Measurements from ENCODE around the gene TMEM151A.
"Not testable (repeated sequence)": the region's sequence is repeated elsewhere in the genome, so short reads cannot be mapped to it uniquely, and the experiment has no call there.

The TMEM151A gene

DNA sequence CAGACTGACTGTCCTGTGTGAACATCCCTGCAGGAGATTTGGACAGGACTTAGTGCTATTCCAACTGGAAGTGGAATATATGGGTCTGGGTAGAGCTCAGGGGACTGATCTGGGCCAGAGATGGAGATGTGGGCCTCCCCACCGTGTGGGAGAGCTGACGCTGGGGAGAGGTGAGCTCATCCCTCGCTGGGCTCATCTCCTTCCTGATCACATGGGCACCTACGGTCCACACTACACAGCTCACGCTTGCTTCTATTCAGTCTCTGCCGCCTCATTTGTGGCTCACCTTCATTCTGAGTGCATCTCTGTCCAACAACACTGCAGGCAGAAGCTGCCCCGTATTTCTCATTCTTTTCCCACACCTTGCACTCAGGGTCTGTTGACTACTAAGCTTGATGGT is 39.9 kb upstream of the TMEM151A start:
- Histone ChIP-seq H3K27me3 (replicated peaks in 2 of 5; ENCODE audit: control insufficient read depth in 4 of 5, insufficient read depth in 5 of 5, low read length in 4 of 5) (peaks cover 0 to 5% (median 0%) of the 10 kb centered on the region in 5 experiments), H3K4me3 (ENCODE audit: control insufficient read depth in 1 of 7, extremely low read depth in 1 of 7, insufficient read depth in 4 of 7, low read depth in 2 of 7, low read length in 6 of 7) (no peak overlapping the region), H3K4me1 (ENCODE audit: control extremely low read depth in 1 of 4, control insufficient read depth in 4 of 4, insufficient read depth in 4 of 4, low read length in 3 of 4) (peaks cover 0 to 3% (median 2%) of the 10 kb centered on the region in 4 experiments), H3K27ac (ENCODE audit: insufficient read depth in 1 of 2, low read depth in 1 of 2, low read length in 2 of 2, poor library complexity in 1 of 2, severe bottlenecking in 2 of 2) (no peak overlapping the region), H3K9me3 (ENCODE audit: control extremely low read depth in 1 of 5, control insufficient read depth in 4 of 5, insufficient read depth in 2 of 5, low read depth in 1 of 5, low read length in 4 of 5) (no peaks in the 10 kb centered on the region), H3K36me3 (ENCODE audit: control insufficient read depth in 4 of 4, insufficient read depth in 4 of 4, low read length in 3 of 4) (peaks cover 4 to 29% (median 13%) of the 10 kb centered on the region in 4 experiments)
- 88% methylated on average over 7 of the region's 7 CpGs for WGBS (ENCODE audit: insufficient coverage)
- no peak for DNase-seq
- ChIA-PET CTCF (interaction anchor here (0.6 to 1.9 kb wide), 4 partner anchors 11 to 33 kb away, joined by 3 to 5 read pairs (median 4); no protein-coding TSS in a partner anchor), POLR2A (no interaction called here)

DNA sequence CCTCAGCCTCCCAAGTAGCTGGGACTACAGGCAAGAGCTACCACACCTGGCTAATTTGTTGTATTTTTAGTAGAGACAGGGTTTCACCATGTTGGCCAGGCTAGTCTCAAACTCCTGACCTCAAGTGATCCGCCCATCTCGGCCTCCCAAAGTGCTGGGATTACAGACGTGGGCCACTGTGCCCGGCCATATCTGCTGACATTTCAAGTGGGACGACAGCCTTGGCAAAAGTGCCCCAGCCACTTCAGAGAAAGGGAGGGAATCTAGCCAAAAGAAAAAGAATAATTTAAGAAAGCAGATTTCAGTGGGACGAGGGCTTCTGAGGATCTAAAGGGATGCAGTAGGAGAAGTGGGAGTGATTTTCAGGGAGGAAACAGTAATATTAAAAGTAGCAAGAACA is 38.6 kb upstream of the TMEM151A start:
- peaks cover 0 to 21% (median 6%) of the 10 kb centered on the region in 4 experiments for H3K36me3 ChIP-seq (ENCODE audit: control insufficient read depth in 4 of 4, insufficient read depth in 4 of 4, low read length in 3 of 4)
- H3K9me3 ChIP-seq (ENCODE audit: control extremely low read depth in 1 of 5, control insufficient read depth in 4 of 5, insufficient read depth in 2 of 5, low read depth in 1 of 5, low read length in 4 of 5); POLR2A ChIA-PET; H3K27me3 ChIP-seq (replicated peaks in 2 of 5; ENCODE audit: control insufficient read depth in 4 of 5, insufficient read depth in 5 of 5, low read length in 4 of 5); H3K4me3 ChIP-seq (ENCODE audit: control insufficient read depth in 1 of 7, extremely low read depth in 1 of 7, insufficient read depth in 4 of 7, low read depth in 2 of 7, low read length in 6 of 7); H3K27ac ChIP-seq (ENCODE audit: insufficient read depth in 1 of 2, low read depth in 1 of 2, low read length in 2 of 2, poor library complexity in 1 of 2, severe bottlenecking in 2 of 2); DNase-seq: not testable (repeated sequence)
- WGBS (ENCODE audit: insufficient coverage), result 96% methylated on average over 6 of the region's 6 CpGs
- CTCF ChIA-PET, result interaction anchor here (1.1 kb wide), 2 partner anchors 15 to 30 kb away, joined by 3 to 5 read pairs; no protein-coding TSS in a partner anchor
- H3K4me1 ChIP-seq (ENCODE audit: control extremely low read depth in 1 of 4, control insufficient read depth in 4 of 4, insufficient read depth in 4 of 4, low read length in 3 of 4), result peaks cover 0 to 13% (median 12%) of the 10 kb centered on the region in 4 experiments

DNA sequence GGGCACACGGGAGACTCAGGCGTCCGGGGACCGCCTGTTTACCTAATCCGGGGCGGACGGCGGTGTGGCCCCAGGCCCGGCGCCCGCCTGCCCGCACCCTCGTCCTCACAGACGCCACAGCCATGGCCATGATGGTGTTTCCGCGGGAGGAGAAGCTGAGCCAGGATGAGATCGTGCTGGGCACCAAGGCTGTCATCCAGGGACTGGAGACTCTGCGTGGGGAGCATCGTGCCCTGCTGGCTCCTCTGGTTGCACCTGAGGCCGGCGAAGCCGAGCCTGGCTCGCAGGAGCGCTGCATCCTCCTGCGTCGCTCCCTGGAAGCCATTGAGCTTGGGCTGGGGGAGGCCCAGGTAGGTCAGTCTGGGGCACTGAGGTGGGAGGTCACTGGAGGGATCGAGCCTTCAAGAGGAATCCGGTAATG is 33.2 kb upstream of the TMEM151A start:
- H3K4me3 ChIP-seq (ENCODE audit: control insufficient read depth in 1 of 7, extremely low read depth in 1 of 7, insufficient read depth in 4 of 7, low read depth in 2 of 7, low read length in 6 of 7), result peak overlapping the region; percentile 64 to 90 (median 76)
- H3K4me1 ChIP-seq (ENCODE audit: control extremely low read depth in 1 of 4, control insufficient read depth in 4 of 4, insufficient read depth in 4 of 4, low read length in 3 of 4), result peaks cover 0 to 20% (median 19%) of the 10 kb centered on the region in 4 experiments
- ChIA-PET CTCF (interaction anchor here (0.8 to 2.2 kb wide), 8 partner anchors 12 to 84 kb away, joined by 3 to 10 read pairs (median 3); no protein-coding TSS in a partner anchor), POLR2A (no interaction called here)
- H3K36me3 ChIP-seq (ENCODE audit: control insufficient read depth in 4 of 4, insufficient read depth in 4 of 4, low read length in 3 of 4), result peaks cover 0 to 13% (median 3%) of the 10 kb centered on the region in 4 experiments
- no peaks in the 10 kb centered on the region for H3K9me3 ChIP-seq (ENCODE audit: control extremely low read depth in 1 of 5, control insufficient read depth in 4 of 5, insufficient read depth in 2 of 5, low read depth in 1 of 5, low read length in 4 of 5)
- H3K27me3 ChIP-seq (replicated peaks in 2 of 5; ENCODE audit: control insufficient read depth in 4 of 5, insufficient read depth in 5 of 5, low read length in 4 of 5), result peaks cover 0 to 7% (median 0%) of the 10 kb centered on the region in 5 experiments
- no peak for DNase-seq
- H3K27ac ChIP-seq (ENCODE audit: insufficient read depth in 1 of 2, low read depth in 1 of 2, low read length in 2 of 2, poor library complexity in 1 of 2, severe bottlenecking in 2 of 2), result peak overlapping the region in 1 of 2 experiments; percentile 61
- 8% methylated on average over 25 of the region's 28 CpGs for WGBS (ENCODE audit: insufficient coverage)

DNA sequence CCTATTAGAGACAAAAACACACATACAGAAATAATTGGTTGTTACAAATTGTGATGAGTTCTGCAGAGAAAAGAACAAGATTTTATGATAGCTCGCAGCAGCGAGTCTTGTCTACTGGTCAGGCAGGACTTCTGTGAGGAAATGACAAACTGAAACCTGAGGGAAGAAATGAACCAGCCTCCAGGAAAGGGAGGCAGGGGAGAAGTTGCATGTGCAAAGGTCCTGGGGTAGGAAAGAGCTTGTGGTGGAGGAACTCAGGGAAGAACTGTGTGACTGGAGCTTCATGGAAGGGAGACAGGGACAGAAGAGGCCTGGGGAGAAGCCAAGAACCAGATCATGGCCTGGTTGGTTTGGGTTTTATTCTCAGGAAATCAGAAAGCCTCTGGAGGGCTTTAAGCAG is 32.5 kb upstream of the TMEM151A start:
- H3K27ac ChIP-seq (ENCODE audit: insufficient read depth in 1 of 2, low read depth in 1 of 2, low read length in 2 of 2, poor library complexity in 1 of 2, severe bottlenecking in 2 of 2), result no peak overlapping the region
- peaks cover 0 to 14% (median 3%) of the 10 kb centered on the region in 4 experiments for H3K36me3 ChIP-seq (ENCODE audit: control insufficient read depth in 4 of 4, insufficient read depth in 4 of 4, low read length in 3 of 4)
- DNase-seq, result no peak
- peaks cover 0 to 20% (median 19%) of the 10 kb centered on the region in 4 experiments for H3K4me1 ChIP-seq (ENCODE audit: control extremely low read depth in 1 of 4, control insufficient read depth in 4 of 4, insufficient read depth in 4 of 4, low read length in 3 of 4)
- 93% methylated on average over 2 of the region's 2 CpGs for WGBS (ENCODE audit: insufficient coverage)
- no peaks in the 10 kb centered on the region for H3K9me3 ChIP-seq (ENCODE audit: control extremely low read depth in 1 of 5, control insufficient read depth in 4 of 5, insufficient read depth in 2 of 5, low read depth in 1 of 5, low read length in 4 of 5)
- POLR2A ChIA-PET, result no interaction called here
- CTCF ChIA-PET, result interaction anchor here (0.9 to 2.2 kb wide), 7 partner anchors 12 to 83 kb away, joined by 3 to 10 read pairs (median 5); no protein-coding TSS in a partner anchor
- H3K27me3 ChIP-seq (replicated peaks in 2 of 5; ENCODE audit: control insufficient read depth in 4 of 5, insufficient read depth in 5 of 5, low read length in 4 of 5), result peaks cover 0 to 7% (median 0%) of the 10 kb centered on the region in 5 experiments
- H3K4me3 ChIP-seq (ENCODE audit: control insufficient read depth in 1 of 7, extremely low read depth in 1 of 7, insufficient read depth in 4 of 7, low read depth in 2 of 7, low read length in 6 of 7), result no peak overlapping the region

DNA sequence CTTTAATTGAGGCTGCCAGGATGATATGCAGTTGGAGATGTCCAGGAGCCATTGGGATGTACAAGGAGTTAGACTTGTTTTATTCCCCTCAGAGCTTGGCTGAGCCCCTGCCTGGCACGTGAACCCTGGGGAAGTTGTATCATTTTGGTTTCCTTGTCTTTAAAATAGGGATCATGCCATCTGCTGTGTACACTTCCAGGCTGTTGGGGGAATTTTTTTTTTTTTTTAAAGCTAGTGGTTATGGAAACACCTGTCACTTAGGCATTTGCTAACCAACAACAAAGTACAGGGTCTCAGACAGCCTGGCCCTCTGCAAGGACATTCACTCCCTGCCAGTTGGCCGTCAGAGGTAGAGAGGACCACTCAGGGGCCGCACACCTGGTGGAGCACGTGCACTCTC is 31.7 kb upstream of the TMEM151A start:
- CTCF ChIA-PET, result interaction anchor here (0.6 to 2.2 kb wide), 8 partner anchors 11 to 78 kb away, joined by 3 to 10 read pairs (median 4); no protein-coding TSS in a partner anchor
- H3K4me3 ChIP-seq (ENCODE audit: control insufficient read depth in 1 of 7, extremely low read depth in 1 of 7, insufficient read depth in 4 of 7, low read depth in 2 of 7, low read length in 6 of 7), result no peak overlapping the region
- WGBS (ENCODE audit: insufficient coverage), result 88% methylated on average over 4 of the region's 4 CpGs

DNA sequence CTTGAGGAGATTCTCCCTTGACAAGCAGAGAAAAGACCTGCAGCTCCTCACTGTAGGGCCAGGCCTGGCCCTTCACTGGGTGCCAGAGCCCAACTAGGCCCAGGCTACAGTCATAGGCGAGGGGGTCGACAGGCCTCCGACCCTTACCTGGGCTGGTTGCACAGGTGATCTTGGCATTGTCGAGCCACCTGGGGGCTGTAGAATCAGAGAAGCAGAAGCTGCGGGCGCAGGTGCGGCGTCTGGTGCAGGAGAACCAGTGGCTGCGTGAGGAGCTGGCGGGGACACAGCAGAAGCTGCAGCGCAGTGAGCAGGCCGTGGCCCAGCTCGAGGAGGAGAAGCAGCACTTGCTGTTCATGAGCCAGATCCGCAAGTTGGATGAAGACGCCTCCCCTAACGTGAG is 30.1 kb upstream of the TMEM151A start:
- H3K27ac ChIP-seq (ENCODE audit: insufficient read depth in 1 of 2, low read depth in 1 of 2, low read length in 2 of 2, poor library complexity in 1 of 2, severe bottlenecking in 2 of 2), result no peak overlapping the region
- ChIA-PET CTCF (interaction anchor here (0.6 kb wide), 1 partner anchor 93 kb away, joined by 3 read pairs; no protein-coding TSS in a partner anchor), POLR2A (no interaction called here)
- H3K4me1 ChIP-seq (ENCODE audit: control extremely low read depth in 1 of 4, control insufficient read depth in 4 of 4, insufficient read depth in 4 of 4, low read length in 3 of 4), result peaks cover 0 to 21% (median 19%) of the 10 kb centered on the region in 4 experiments
- 98% methylated on average over 15 of the region's 16 CpGs for WGBS (ENCODE audit: insufficient coverage)
- DNase-seq, result no peak
- no peak overlapping the region for H3K4me3 ChIP-seq (ENCODE audit: control insufficient read depth in 1 of 7, extremely low read depth in 1 of 7, insufficient read depth in 4 of 7, low read depth in 2 of 7, low read length in 6 of 7)
- H3K27me3 ChIP-seq (replicated peaks in 2 of 5; ENCODE audit: control insufficient read depth in 4 of 5, insufficient read depth in 5 of 5, low read length in 4 of 5), result peaks cover 0 to 5% (median 0%) of the 10 kb centered on the region in 5 experiments
- no peaks in the 10 kb centered on the region for H3K9me3 ChIP-seq (ENCODE audit: control extremely low read depth in 1 of 5, control insufficient read depth in 4 of 5, insufficient read depth in 2 of 5, low read depth in 1 of 5, low read length in 4 of 5)
- H3K36me3 ChIP-seq (ENCODE audit: control insufficient read depth in 4 of 4, insufficient read depth in 4 of 4, low read length in 3 of 4), result peaks cover 0 to 19% (median 6%) of the 10 kb centered on the region in 4 experiments

More for the DNA sequence above, 31.7 kb upstream of the TMEM151A start:
- H3K4me1 ChIP-seq (ENCODE audit: control extremely low read depth in 1 of 4, control insufficient read depth in 4 of 4, insufficient read depth in 4 of 4, low read length in 3 of 4), result peaks cover 0 to 20% (median 19%) of the 10 kb centered on the region in 4 experiments
- no peak for DNase-seq
- no peaks in the 10 kb centered on the region for H3K9me3 ChIP-seq (ENCODE audit: control extremely low read depth in 1 of 5, control insufficient read depth in 4 of 5, insufficient read depth in 2 of 5, low read depth in 1 of 5, low read length in 4 of 5)
- peaks cover 0 to 7% (median 0%) of the 10 kb centered on the region in 5 experiments for H3K27me3 ChIP-seq (replicated peaks in 2 of 5; ENCODE audit: control insufficient read depth in 4 of 5, insufficient read depth in 5 of 5, low read length in 4 of 5)
- H3K36me3 ChIP-seq (ENCODE audit: control insufficient read depth in 4 of 4, insufficient read depth in 4 of 4, low read length in 3 of 4), result peaks cover 0 to 19% (median 4%) of the 10 kb centered on the region in 4 experiments
- POLR2A ChIA-PET, result interaction anchor here (0.7 kb wide), 1 partner anchor 26 kb away, joined by 7 read pairs; no protein-coding TSS in a partner anchor
- H3K27ac ChIP-seq (ENCODE audit: insufficient read depth in 1 of 2, low read depth in 1 of 2, low read length in 2 of 2, poor library complexity in 1 of 2, severe bottlenecking in 2 of 2), result no peak overlapping the region

DNA sequence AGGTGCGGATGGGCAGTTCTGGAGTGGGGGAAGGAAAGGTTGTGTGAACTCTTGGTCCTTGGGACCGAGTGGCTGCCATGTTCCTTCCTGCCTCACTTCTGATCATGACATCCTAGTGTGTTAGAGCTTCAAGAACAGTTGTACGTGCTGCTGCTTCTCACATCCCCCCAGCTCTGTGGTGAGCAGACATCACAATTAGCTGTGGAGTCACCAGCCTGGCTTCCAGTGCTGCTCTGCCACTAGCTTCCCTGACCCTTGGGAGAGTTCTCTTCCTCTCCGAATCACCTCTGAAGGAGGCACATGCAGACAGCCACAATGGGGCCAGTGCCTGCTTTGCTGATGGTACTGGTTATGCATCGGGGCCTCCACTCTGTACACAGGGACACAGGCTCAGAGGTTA is 29.5 kb upstream of the TMEM151A start:
- no peaks in the 10 kb centered on the region for H3K9me3 ChIP-seq (ENCODE audit: control extremely low read depth in 1 of 5, control insufficient read depth in 4 of 5, insufficient read depth in 2 of 5, low read depth in 1 of 5, low read length in 4 of 5)
- WGBS (ENCODE audit: insufficient coverage), result 99% methylated on average over 5 of the region's 5 CpGs
- no peak overlapping the region for H3K27ac ChIP-seq (ENCODE audit: insufficient read depth in 1 of 2, low read depth in 1 of 2, low read length in 2 of 2, poor library complexity in 1 of 2, severe bottlenecking in 2 of 2)
- peaks cover 0 to 21% (median 18%) of the 10 kb centered on the region in 4 experiments for H3K4me1 ChIP-seq (ENCODE audit: control extremely low read depth in 1 of 4, control insufficient read depth in 4 of 4, insufficient read depth in 4 of 4, low read length in 3 of 4)
- ChIA-PET POLR2A (no interaction called here), CTCF (no interaction called here)
- H3K27me3 ChIP-seq (replicated peaks in 2 of 5; ENCODE audit: control insufficient read depth in 4 of 5, insufficient read depth in 5 of 5, low read length in 4 of 5), result no peaks in the 10 kb centered on the region
- H3K36me3 ChIP-seq (ENCODE audit: control insufficient read depth in 4 of 4, insufficient read depth in 4 of 4, low read length in 3 of 4), result peaks cover 0 to 19% (median 6%) of the 10 kb centered on the region in 4 experiments
- no peak overlapping the region for H3K4me3 ChIP-seq (ENCODE audit: control insufficient read depth in 1 of 7, extremely low read depth in 1 of 7, insufficient read depth in 4 of 7, low read depth in 2 of 7, low read length in 6 of 7)
- no peak for DNase-seq
